GM23338 (cell line): Measurements from ENCODE around the gene NTM. TPM values are rescaled to one million over a fixed set of nuclear protein-coding genes. Genes with fewer than 3 reads are reported as not detected.

Source experiments
- ATAC-seq: fragments of 200-7000 bp; cut with Tn5 transposase; 3 replicates; pipeline ENCODE4 v1.9.1; 2020
- DNase-seq: peaks from one replicate; pipeline ENCODE4 v3.0.0-alpha.2; 2015; ENCODE audit warnings: low spot score
- H2AFZ ChIP-seq: fragments of 200-600 bp; sonication (generic); 2 replicates; pipeline ENCODE4 v1.8.0; 2016; ENCODE audit warnings: antibody characterized with exemption, mild to moderate bottlenecking, moderate library complexity
- H3F3A ChIP-seq: fragments of 200-600 bp; sonication (generic); replicated peaks from 2 replicates; pipeline ENCODE4 v1.8.0; 2017; ENCODE audit warnings: antibody characterized with exemption, mixed run types, low read depth
- H3K27ac ChIP-seq: fragments of 200-600 bp; sonication (generic); 2 replicates; pipeline ENCODE4 v1.6.1; 2016; ENCODE audit warnings: low read depth
- H3K27me3 ChIP-seq: fragments of 200-600 bp; sonication (generic); 2 replicates; pipeline ENCODE4 v1.8.0; 2016; ENCODE audit warnings: mild to moderate bottlenecking, mixed run types, moderate library complexity; ENCODE audit not compliant: insufficient read depth
- H3K36me3 ChIP-seq: fragments of 200-600 bp; sonication (generic); 2 replicates; pipeline ENCODE4 v1.8.0; 2016; ENCODE audit warnings: mild to moderate bottlenecking; ENCODE audit not compliant: insufficient read depth
- H3K4me1 ChIP-seq: fragments of 200-600 bp; sonication (generic); 2 replicates; pipeline ENCODE4 v1.8.0; 2016; ENCODE audit warnings: mild to moderate bottlenecking, moderate library complexity; ENCODE audit not compliant: insufficient read depth
- H3K4me2 ChIP-seq: fragments of 200-600 bp; sonication (generic); 2 replicates; pipeline ENCODE4 v1.7.1; 2017; ENCODE audit warnings: mixed run types
- H3K4me3 ChIP-seq: fragments of 200-600 bp; sonication (generic); 2 replicates; pipeline ENCODE4 v1.6.1; 2016; ENCODE audit warnings: mixed run types
- H3K79me2 ChIP-seq: fragments of 200-600 bp; sonication (generic); replicated peaks from 2 replicates; pipeline ENCODE4 v1.8.0; 2017; ENCODE audit warnings: mild to moderate bottlenecking; ENCODE audit not compliant: insufficient read depth
- H3K9me2 ChIP-seq: fragments of 200-600 bp; sonication (generic); 2 replicates; pipeline ENCODE4 v1.8.0; 2017; ENCODE audit not compliant: insufficient read depth
- H4K20me1 ChIP-seq: fragments of 200-600 bp; sonication (generic); replicated peaks from 2 replicates; pipeline ENCODE4 v1.8.0; 2017; ENCODE audit warnings: mild to moderate bottlenecking; ENCODE audit not compliant: insufficient read depth
- H3K27ac Mint-ChIP-seq: 2 replicates; pipeline ENCODE4 v1.8.0; 2020; ENCODE audit warnings: inconsistent platforms, mild to moderate bottlenecking, moderate library complexity, mixed read lengths
- H3K27me3 Mint-ChIP-seq: 3 replicates; pipeline ENCODE4 v1.8.0; 2022; ENCODE audit warnings: low read depth, mild to moderate bottlenecking, moderate library complexity, mixed read lengths, inconsistent platforms; ENCODE audit not compliant: insufficient read depth, poor library complexity
- H3K36me3 Mint-ChIP-seq: 3 replicates; pipeline ENCODE4 v1.8.0; 2021; ENCODE audit warnings: low read depth, mild to moderate bottlenecking, inconsistent platforms, moderate library complexity, mixed read lengths
- H3K4me1 Mint-ChIP-seq: 3 replicates; pipeline ENCODE4 v1.8.0; 2020; ENCODE audit warnings: mild to moderate bottlenecking, inconsistent platforms, mixed read lengths
- H3K4me3 Mint-ChIP-seq: 3 replicates; pipeline ENCODE4 v1.8.0; 2021; ENCODE audit warnings: moderate library complexity, mild to moderate bottlenecking, inconsistent platforms, mixed read lengths
- H3K9me3 Mint-ChIP-seq: 3 replicates; pipeline ENCODE4 v1.8.0; 2020; ENCODE audit warnings: moderate library complexity, mild to moderate bottlenecking, inconsistent platforms, mixed read lengths
- CREB1 ChIP-seq: fragments of 250-450 bp; sonication (Bioruptor Pico); IDR thresholded peaks from 2 replicates; pipeline ENCODE4 v1.5.0; 2020; ENCODE audit warnings: low read depth, mild to moderate bottlenecking, moderate library complexity
- EZH2 ChIP-seq: fragments of 200-600 bp; sonication (generic); IDR thresholded peaks from one replicate; pipeline ENCODE4 v1.8.0; 2017; ENCODE audit warnings: antibody characterized with exemption, mild to moderate bottlenecking, low read depth; ENCODE audit not compliant: unreplicated experiment
- EZH2phosphoT487 ChIP-seq: fragments of 200-600 bp; sonication (generic); IDR thresholded peaks from one replicate; pipeline ENCODE4 v1.8.1; 2018; ENCODE audit warnings: antibody characterized with exemption; ENCODE audit not compliant: unreplicated experiment
- JUNB ChIP-seq: IDR thresholded peaks from one replicate; pipeline ENCODE4 v1.6.1; 2016; ENCODE audit warnings: antibody characterized with exemption; ENCODE audit not compliant: unreplicated experiment
- NANOG ChIP-seq: IDR thresholded peaks from 2 replicates; pipeline ENCODE4 v1.6.1; 2016; ENCODE audit warnings: antibody characterized with exemption, borderline replicate concordance
- POLR2AphosphoS5 ChIP-seq: IDR thresholded peaks from 2 replicates; pipeline ENCODE4 v1.6.1; 2016; ENCODE audit warnings: antibody characterized with exemption, low read depth
- STAT1 ChIP-seq: IDR thresholded peaks from one replicate; pipeline ENCODE4 v1.6.1; 2016; ENCODE audit warnings: antibody characterized with exemption; ENCODE audit not compliant: unreplicated experiment
- ZNF114 ChIP-seq: fragments of 250-450 bp; sonication (Bioruptor Pico); IDR thresholded peaks from 2 replicates; pipeline ENCODE4 v1.5.0; 2020; ENCODE audit warnings: mild to moderate bottlenecking, moderate library complexity
- ZNF331 ChIP-seq: fragments of 250-450 bp; sonication (Bioruptor Pico); IDR thresholded peaks from 2 replicates; pipeline ENCODE4 v1.5.0; 2020; ENCODE audit warnings: low read depth, mild to moderate bottlenecking, moderate library complexity
- polyA plus RNA-seq: library from polyadenylated mRNA; unstranded; fragments of >200 nt; fragmentation: Nextera tagmentation; extraction: Ambion mirVana; gene quantifications from 2 replicates; pipeline ENCODE4 v1.2.1, GENCODE V29; 2016
- total RNA-seq: library from RNA; depleted of rRNA; stranded (reverse); fragments of >200 nt; shearing (Covaris generic); gene quantifications from 2 replicates; pipeline ENCODE4 v1.2.3, GENCODE V29; 2014
- TF ChIP-seq, protein P1 (sequence below), 2 experiments: fragments of 200-600 bp in 1 of 2; sonication (generic) in 1 of 2; conservative IDR thresholded peaks; 2 replicates each; pipeline versions ENCODE4 v1.5.1 to v1.6.1; 2016 to 2017; ENCODE audit warnings: antibody characterized with exemption in 2 of 2, low read depth in 2 of 2, mild to moderate bottlenecking in 2 of 2, moderate library complexity in 1 of 2
- TF ChIP-seq, protein P2 (sequence below): fragments of 250-450 bp; sonication (Bioruptor Pico); IDR thresholded peaks from 2 replicates; pipeline ENCODE4 v1.5.0; 2020; ENCODE audit warnings: mild to moderate bottlenecking, moderate library complexity
- TF ChIP-seq, protein P3 (sequence below): IDR thresholded peaks from one replicate; pipeline ENCODE4 v1.6.1; 2018; ENCODE audit warnings: antibody characterized with exemption; ENCODE audit not compliant: unreplicated experiment
- TF ChIP-seq, protein P4 (sequence below): IDR thresholded peaks from 2 replicates; pipeline ENCODE4 v1.6.1; 2016; ENCODE audit warnings: antibody characterized with exemption

Gene NTM
- total and polyA plus RNA-seq, 2 experiments from 2014 or later = 10.6 to 14.6 TPM

DNA sequence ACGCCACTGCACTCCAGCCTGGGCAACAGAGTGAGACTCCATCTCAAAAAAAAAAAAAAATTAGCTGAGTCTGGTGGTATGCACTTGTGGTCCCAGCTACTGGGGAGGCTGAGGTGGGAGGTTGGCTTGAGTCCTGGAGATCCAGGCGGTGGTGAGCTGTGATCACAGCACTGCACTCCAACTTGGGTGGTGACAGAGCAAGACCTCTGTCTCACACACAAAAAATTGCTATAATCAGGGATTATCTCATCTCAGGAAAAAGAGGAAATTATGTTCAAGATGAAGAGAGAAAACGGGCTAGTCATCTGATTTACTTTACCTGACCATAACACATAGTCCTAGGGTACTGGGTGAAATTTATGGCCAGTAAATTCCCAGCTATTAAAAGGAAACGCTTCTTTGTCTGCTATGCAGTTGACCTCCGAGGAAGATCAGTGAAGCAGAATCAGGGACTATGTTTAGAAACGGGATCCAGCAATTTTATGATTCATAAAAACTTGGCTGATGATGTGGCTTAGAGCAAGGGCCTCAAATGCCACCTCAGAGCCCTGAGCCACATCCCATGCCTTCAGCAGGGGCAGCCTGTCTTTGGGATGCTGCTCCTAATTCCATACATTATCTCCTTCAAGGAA is 386.2 kb downstream of the NTM start:
- H3K9me2 ChIP-seq = no peaks in the 10 kb centered on the region
- no peak overlapping the region for H3K4me2 ChIP-seq
- H3K36me3 ChIP-seq = 0 out of 2 replicates have a peak, but pooled peaks cover 3% of the 10 kb centered on the region
- TF ChIP-seq CREB1 (CRISPR knock-in tag) (no peak), POLR2AphosphoS5 (no peak), NANOG (no peak), ZNF114 (no peak), EZH2 (no peak), JUNB (no peak), EZH2phosphoT487 (no peak), STAT1 (no peak), ZNF331 (CRISPR knock-in tag) (no peak)
- TF ChIP-seq, protein P1, sequence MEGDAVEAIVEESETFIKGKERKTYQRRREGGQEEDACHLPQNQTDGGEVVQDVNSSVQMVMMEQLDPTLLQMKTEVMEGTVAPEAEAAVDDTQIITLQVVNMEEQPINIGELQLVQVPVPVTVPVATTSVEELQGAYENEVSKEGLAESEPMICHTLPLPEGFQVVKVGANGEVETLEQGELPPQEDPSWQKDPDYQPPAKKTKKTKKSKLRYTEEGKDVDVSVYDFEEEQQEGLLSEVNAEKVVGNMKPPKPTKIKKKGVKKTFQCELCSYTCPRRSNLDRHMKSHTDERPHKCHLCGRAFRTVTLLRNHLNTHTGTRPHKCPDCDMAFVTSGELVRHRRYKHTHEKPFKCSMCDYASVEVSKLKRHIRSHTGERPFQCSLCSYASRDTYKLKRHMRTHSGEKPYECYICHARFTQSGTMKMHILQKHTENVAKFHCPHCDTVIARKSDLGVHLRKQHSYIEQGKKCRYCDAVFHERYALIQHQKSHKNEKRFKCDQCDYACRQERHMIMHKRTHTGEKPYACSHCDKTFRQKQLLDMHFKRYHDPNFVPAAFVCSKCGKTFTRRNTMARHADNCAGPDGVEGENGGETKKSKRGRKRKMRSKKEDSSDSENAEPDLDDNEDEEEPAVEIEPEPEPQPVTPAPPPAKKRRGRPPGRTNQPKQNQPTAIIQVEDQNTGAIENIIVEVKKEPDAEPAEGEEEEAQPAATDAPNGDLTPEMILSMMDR (conservative IDR thresholded peaks at IDR 0.05; ENCODE audit: low read depth in 2 of 2) = no peak
- TF ChIP-seq, protein P2, sequence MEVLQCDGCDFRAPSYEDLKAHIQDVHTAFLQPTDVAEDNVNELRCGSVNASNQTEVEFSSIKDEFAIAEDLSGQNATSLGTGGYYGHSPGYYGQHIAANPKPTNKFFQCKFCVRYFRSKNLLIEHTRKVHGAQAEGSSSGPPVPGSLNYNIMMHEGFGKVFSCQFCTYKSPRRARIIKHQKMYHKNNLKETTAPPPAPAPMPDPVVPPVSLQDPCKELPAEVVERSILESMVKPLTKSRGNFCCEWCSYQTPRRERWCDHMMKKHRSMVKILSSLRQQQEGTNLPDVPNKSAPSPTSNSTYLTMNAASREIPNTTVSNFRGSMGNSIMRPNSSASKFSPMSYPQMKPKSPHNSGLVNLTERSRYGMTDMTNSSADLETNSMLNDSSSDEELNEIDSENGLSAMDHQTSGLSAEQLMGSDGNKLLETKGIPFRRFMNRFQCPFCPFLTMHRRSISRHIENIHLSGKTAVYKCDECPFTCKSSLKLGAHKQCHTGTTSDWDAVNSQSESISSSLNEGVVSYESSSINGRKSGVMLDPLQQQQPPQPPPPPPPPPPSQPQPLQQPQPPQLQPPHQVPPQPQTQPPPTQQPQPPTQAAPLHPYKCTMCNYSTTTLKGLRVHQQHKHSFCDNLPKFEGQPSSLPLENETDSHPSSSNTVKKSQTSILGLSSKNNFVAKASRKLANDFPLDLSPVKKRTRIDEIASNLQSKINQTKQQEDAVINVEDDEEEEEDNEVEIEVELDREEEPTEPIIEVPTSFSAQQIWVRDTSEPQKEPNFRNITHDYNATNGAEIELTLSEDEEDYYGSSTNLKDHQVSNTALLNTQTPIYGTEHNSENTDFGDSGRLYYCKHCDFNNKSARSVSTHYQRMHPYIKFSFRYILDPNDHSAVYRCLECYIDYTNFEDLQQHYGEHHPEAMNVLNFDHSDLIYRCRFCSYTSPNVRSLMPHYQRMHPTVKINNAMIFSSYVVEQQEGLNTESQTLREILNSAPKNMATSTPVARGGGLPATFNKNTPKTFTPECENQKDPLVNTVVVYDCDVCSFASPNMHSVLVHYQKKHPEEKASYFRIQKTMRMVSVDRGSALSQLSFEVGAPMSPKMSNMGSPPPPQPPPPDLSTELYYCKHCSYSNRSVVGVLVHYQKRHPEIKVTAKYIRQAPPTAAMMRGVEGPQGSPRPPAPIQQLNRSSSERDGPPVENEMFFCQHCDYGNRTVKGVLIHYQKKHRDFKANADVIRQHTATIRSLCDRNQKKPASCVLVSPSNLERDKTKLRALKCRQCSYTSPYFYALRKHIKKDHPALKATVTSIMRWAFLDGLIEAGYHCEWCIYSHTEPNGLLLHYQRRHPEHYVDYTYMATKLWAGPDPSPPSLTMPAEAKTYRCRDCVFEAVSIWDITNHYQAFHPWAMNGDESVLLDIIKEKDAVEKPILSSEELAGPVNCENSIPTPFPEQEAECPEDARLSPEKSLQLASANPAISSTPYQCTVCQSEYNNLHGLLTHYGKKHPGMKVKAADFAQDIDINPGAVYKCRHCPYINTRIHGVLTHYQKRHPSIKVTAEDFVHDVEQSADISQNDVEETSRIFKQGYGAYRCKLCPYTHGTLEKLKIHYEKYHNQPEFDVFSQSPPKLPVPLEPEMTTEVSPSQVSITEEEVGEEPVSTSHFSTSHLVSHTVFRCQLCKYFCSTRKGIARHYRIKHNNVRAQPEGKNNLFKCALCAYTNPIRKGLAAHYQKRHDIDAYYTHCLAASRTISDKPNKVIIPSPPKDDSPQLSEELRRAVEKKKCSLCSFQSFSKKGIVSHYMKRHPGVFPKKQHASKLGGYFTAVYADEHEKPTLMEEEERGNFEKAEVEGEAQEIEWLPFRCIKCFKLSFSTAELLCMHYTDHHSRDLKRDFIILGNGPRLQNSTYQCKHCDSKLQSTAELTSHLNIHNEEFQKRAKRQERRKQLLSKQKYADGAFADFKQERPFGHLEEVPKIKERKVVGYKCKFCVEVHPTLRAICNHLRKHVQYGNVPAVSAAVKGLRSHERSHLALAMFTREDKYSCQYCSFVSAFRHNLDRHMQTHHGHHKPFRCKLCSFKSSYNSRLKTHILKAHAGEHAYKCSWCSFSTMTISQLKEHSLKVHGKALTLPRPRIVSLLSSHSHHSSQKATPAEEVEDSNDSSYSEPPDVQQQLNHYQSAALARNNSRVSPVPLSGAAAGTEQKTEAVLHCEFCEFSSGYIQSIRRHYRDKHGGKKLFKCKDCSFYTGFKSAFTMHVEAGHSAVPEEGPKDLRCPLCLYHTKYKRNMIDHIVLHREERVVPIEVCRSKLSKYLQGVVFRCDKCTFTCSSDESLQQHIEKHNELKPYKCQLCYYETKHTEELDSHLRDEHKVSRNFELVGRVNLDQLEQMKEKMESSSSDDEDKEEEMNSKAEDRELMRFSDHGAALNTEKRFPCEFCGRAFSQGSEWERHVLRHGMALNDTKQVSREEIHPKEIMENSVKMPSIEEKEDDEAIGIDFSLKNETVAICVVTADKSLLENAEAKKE (CRISPR knock-in tag) = no peak
- TF ChIP-seq, protein P3, sequence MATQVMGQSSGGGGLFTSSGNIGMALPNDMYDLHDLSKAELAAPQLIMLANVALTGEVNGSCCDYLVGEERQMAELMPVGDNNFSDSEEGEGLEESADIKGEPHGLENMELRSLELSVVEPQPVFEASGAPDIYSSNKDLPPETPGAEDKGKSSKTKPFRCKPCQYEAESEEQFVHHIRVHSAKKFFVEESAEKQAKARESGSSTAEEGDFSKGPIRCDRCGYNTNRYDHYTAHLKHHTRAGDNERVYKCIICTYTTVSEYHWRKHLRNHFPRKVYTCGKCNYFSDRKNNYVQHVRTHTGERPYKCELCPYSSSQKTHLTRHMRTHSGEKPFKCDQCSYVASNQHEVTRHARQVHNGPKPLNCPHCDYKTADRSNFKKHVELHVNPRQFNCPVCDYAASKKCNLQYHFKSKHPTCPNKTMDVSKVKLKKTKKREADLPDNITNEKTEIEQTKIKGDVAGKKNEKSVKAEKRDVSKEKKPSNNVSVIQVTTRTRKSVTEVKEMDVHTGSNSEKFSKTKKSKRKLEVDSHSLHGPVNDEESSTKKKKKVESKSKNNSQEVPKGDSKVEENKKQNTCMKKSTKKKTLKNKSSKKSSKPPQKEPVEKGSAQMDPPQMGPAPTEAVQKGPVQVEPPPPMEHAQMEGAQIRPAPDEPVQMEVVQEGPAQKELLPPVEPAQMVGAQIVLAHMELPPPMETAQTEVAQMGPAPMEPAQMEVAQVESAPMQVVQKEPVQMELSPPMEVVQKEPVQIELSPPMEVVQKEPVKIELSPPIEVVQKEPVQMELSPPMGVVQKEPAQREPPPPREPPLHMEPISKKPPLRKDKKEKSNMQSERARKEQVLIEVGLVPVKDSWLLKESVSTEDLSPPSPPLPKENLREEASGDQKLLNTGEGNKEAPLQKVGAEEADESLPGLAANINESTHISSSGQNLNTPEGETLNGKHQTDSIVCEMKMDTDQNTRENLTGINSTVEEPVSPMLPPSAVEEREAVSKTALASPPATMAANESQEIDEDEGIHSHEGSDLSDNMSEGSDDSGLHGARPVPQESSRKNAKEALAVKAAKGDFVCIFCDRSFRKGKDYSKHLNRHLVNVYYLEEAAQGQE = no peak
- TF ChIP-seq, protein P4, sequence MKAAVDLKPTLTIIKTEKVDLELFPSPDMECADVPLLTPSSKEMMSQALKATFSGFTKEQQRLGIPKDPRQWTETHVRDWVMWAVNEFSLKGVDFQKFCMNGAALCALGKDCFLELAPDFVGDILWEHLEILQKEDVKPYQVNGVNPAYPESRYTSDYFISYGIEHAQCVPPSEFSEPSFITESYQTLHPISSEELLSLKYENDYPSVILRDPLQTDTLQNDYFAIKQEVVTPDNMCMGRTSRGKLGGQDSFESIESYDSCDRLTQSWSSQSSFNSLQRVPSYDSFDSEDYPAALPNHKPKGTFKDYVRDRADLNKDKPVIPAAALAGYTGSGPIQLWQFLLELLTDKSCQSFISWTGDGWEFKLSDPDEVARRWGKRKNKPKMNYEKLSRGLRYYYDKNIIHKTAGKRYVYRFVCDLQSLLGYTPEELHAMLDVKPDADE = no peak
- no peaks in the 10 kb centered on the region for H3K27me3 ChIP-seq
- no peak overlapping the region for H2AFZ ChIP-seq
- H3K4me1 ChIP-seq = peaks cover 15% of the 10 kb centered on the region
- H3K27me3 Mint-ChIP-seq = peaks cover 3% of the 10 kb centered on the region
- peaks cover 13% of the 10 kb centered on the region for H3K4me1 Mint-ChIP-seq
- H3K79me2 ChIP-seq = no peaks in the 10 kb centered on the region
- no peak overlapping the region for H3K27ac ChIP-seq
- no peak for DNase-seq
- H3K4me3 ChIP-seq = no peak overlapping the region
- no peaks in the 10 kb centered on the region for H3K36me3 Mint-ChIP-seq
- H3F3A ChIP-seq = no peaks in the 10 kb centered on the region
- H3K4me3 Mint-ChIP-seq = no peak overlapping the region
- H3K27ac Mint-ChIP-seq = no peak overlapping the region
- H4K20me1 ChIP-seq = no peaks in the 10 kb centered on the region
- peaks cover 7% of the 10 kb centered on the region; the same call in 2 of the 3 replicates for H3K9me3 Mint-ChIP-seq
- ATAC-seq = no peak
